HepG2 (cell line): ENCODE measurements around the gene PCSK1. TPM values are rescaled to one million over a fixed set of nuclear protein-coding genes. Genes with fewer than 3 reads are reported as not detected.

ENCODE experiments used
- ATAC-seq: fragments of 200-7000 bp; cut with Tn5 transposase; 3 replicates; pipeline ENCODE4 v1.9.1; 2020; ENCODE audit warnings: mild to moderate bottlenecking, moderate library complexity
- BruUV-seq: library from RNA; stranded (reverse); fragments of 400-500 nt; replicated peaks from 2 replicates; lab custom pipeline; 2021; lab: Mats Ljungman, UMichigan
- CTCF ChIA-PET: fragments of 300-600 bp; formaldehyde crosslinking; extraction: SDS; loops from one replicate; lab custom pipeline; 2021; ENCODE audit warnings: low total read pairs, inconsistent platforms, low intra/inter-chr PET ratio; lab: Yijun Ruan, JAX
- POLR2A ChIA-PET: fragments of 350-600 bp; sonication (Branson Sonifier 250); formaldehyde crosslinking; loops from one replicate; lab custom pipeline; 2020; ENCODE audit warnings: antibody characterized with exemption, inconsistent platforms; lab: Yijun Ruan, JAX
- DNase-seq: peaks from one replicate; pipeline ENCODE4 v3.0.0-alpha.2; 2015; ENCODE audit warnings: low spot score
- FAIRE-seq: peaks from 3 replicates; lab custom pipeline; 2011; peaks lifted over from hg19 to GRCh38; lab: Jason Lieb, UNC
- H2AFZ ChIP-seq: one replicate; pipeline ENCODE4 v1.6.1; 2011; ENCODE audit warnings: low read length, inconsistent platforms
- H3K27ac ChIP-seq: fragments of 300-600 bp; 3 replicates; pipeline ENCODE4 v1.8.0; 2011; ENCODE audit warnings: mixed run types, mild to moderate bottlenecking, mixed read lengths, low read length, inconsistent platforms; ENCODE audit not compliant: insufficient read depth; ENCODE audit errors: extremely low read length
- H3K27me3 ChIP-seq, 2 experiments: fragments of 200-600 bp in 1 of 2; 2 replicates in 1 of 2; 3 replicates in 1 of 2; pipeline versions ENCODE4 v1.6.0 to v1.8.0; 2011; ENCODE audit warnings: low read length in 2 of 2, mild to moderate bottlenecking in 2 of 2, moderate library complexity in 2 of 2, inconsistent platforms in 1 of 2; ENCODE audit not compliant: insufficient read depth in 2 of 2, control insufficient read depth in 1 of 2
- H3K36me3 ChIP-seq, 2 experiments: fragments of 200-600 bp in 1 of 2; replicated peaks in 1 of 2; 2 replicates in 1 of 2; 3 replicates in 1 of 2; pipeline versions ENCODE4 v1.5.1 to v1.8.0; 2011; ENCODE audit warnings: low read length in 2 of 2, inconsistent platforms in 1 of 2; ENCODE audit not compliant: insufficient read depth in 2 of 2, control insufficient read depth in 1 of 2
- H3K4me1 ChIP-seq: 2 replicates; pipeline ENCODE4 v1.5.1; 2012; ENCODE audit warnings: low read length, inconsistent platforms; ENCODE audit not compliant: insufficient read depth
- H3K4me2 ChIP-seq: 2 replicates; pipeline ENCODE4 v1.6.0; 2011; ENCODE audit warnings: low read depth, low read length, inconsistent platforms
- H3K4me3 ChIP-seq, 3 experiments: fragments of 200-600 bp in 1 of 3; sonication (generic), shearing (Covaris generic) in 1 of 3; replicated peaks in 1 of 3; 2 replicates each; pipeline ENCODE4 v1.5.1; 2011 to 2016; ENCODE audit warnings: low read length in 3 of 3, inconsistent platforms in 2 of 3, low read depth in 2 of 3, mild to moderate bottlenecking in 2 of 3, control low read depth in 1 of 3, mixed read lengths in 1 of 3; ENCODE audit not compliant: insufficient read depth in 1 of 3
- H3K79me2 ChIP-seq: one replicate; pipeline ENCODE4 v1.6.1; 2011; ENCODE audit warnings: low read length, inconsistent platforms; ENCODE audit not compliant: insufficient read depth
- H3K9ac ChIP-seq: 2 replicates; pipeline ENCODE4 v1.6.0; 2011; ENCODE audit warnings: mild to moderate bottlenecking, low read depth, low read length, inconsistent platforms; ENCODE audit not compliant: insufficient read depth
- H3K9me3 ChIP-seq: 2 replicates; pipeline ENCODE4 v1.5.1; 2012; ENCODE audit warnings: mild to moderate bottlenecking, low read length
- H4K20me1 ChIP-seq: 2 replicates; pipeline ENCODE4 v1.6.0; 2011; ENCODE audit warnings: inconsistent platforms, mild to moderate bottlenecking, low read length, moderate library complexity; ENCODE audit not compliant: insufficient read depth
- ARID2 ChIP-seq: sonication (generic); formaldehyde crosslinking; IDR thresholded peaks from 2 replicates; pipeline ENCODE4 v1.8.1; 2022; ENCODE audit warnings: mild to moderate bottlenecking, missing genetic modification reagents, borderline replicate concordance
- BHLHE40 ChIP-seq: IDR thresholded peaks from 2 replicates; pipeline ENCODE4 v1.6.1; 2011; ENCODE audit warnings: low read length, improper control_type of control experiment
- GTF3A ChIP-seq: sonication (generic); formaldehyde crosslinking; conservative IDR thresholded peaks from 2 replicates; pipeline ENCODE4 v1.4.0; 2020; ENCODE audit warnings: mild to moderate bottlenecking, missing genetic modification reagents
- ONECUT2 ChIP-seq: sonication (generic); formaldehyde crosslinking; IDR thresholded peaks from 2 replicates; pipeline ENCODE4 v1.4.0; 2020; ENCODE audit warnings: missing genetic modification reagents
- SYNCRIP ChIP-seq: fragments of 200-400 bp; formaldehyde crosslinking; IDR thresholded peaks from 2 replicates; pipeline ENCODE4 v1.6.1; 2018; ENCODE audit warnings: mild to moderate bottlenecking, low read depth, low read length; ENCODE audit not compliant: insufficient read depth
- U2AF1 ChIP-seq: fragments of 200-400 bp; formaldehyde crosslinking; optimal IDR thresholded peaks from 2 replicates; pipeline ENCODE3; 2017; ENCODE audit warnings: mild to moderate bottlenecking, low read depth, low read length
- ZBTB10 ChIP-seq: sonication (generic); formaldehyde crosslinking; IDR thresholded peaks from 2 replicates; pipeline ENCODE4 v1.4.0; 2020; ENCODE audit warnings: missing genetic modification reagents, borderline replicate concordance
- WGBS: methylation state at CpG from one replicate; pipeline ENCODE4 v1.1.6; 2017; ENCODE audit warnings: low lambda C conversion rate; 5-methylcytosine and 5-hydroxymethylcytosine counted together
- in situ Hi-C: cut with HindIII; loops from 2 replicates; pipeline ENCODE4 v1.10.0; 2017; ENCODE audit warnings: low pct_unique_long_range_greater_than_20kb; ENCODE audit not compliant: extremely low pct_ligation_motif_present
- intact Hi-C: fragments of 100-400 bp; cut with micrococcal nuclease; formaldehyde crosslinking; loops from one replicate; pipeline ENCODE4 v1.10.0; 2022; ENCODE audit not compliant: unreplicated experiment
- polyA plus RNA-seq, 8 experiments: library from polyadenylated mRNA; depleted of rRNA in 3 of 8; stranded (reverse) in 7 of 8; unstranded in 1 of 8; fragments of >200 nt; fragmentation: Illumina TruSeq in 4 of 8; extraction: Trizol in 4 of 8; gene quantifications; 2 replicates each; pipeline versions ENCODE4 v1.2.1 to v1.2.3, GENCODE V29; 2011 to 2016; ENCODE audit warnings: low read depth in 4 of 8, missing spikeins in 1 of 8, mixed read lengths in 1 of 8; ENCODE audit not compliant: insufficient read depth in 1 of 8
- total RNA-seq, 5 experiments: library from RNA; depleted of rRNA; stranded (reverse); fragments of >200 nt; fragmentation: Illumina TruSeq; extraction: Trizol; gene quantifications; 2 replicates each; pipeline ENCODE4 v1.2.3, GENCODE V29; 2016; ENCODE audit warnings: low read depth in 1 of 5

Gene PCSK1
- total and polyA plus RNA-seq, 2 of the 13 experiments (the other 11 are each of a cell fraction or from before 2014, with no cell fraction given): not detected

- TF ChIP-seq ARID2 (CRISPR knock-in tag) (no peak), ZBTB10 (no peak), BHLHE40 (no peak), GTF3A (CRISPR knock-in tag) (no peak)
Measured at GRCh38 chr5:96385538-96385937, 47.5 kb downstream of the PCSK1 start (continued).

GRCh38 chr5:96384353-96384752, 48.7 kb downstream of the PCSK1 start:
- CTCF ChIA-PET: no interaction called here
- Histone ChIP-seq H3K9me3 (no peaks in the 10 kb centered on the region), H3K4me1 (peaks cover 9% of the 10 kb centered on the region; the same call in 1 of the 2 replicates), H3K4me3 (no peak overlapping the region), H3K27me3 (no peaks in the 10 kb centered on the region), H3K4me2 (no peak overlapping the region), H4K20me1 (no peaks in the 10 kb centered on the region), H3K27ac (no peak overlapping the region), H3K79me2 (no peaks in the 10 kb centered on the region), H3K9ac (no peak overlapping the region), H2AFZ (no peak overlapping the region), H3K36me3 (no peaks in the 10 kb centered on the region)
- no peak for FAIRE-seq
- peak; percentile 5 for DNase-seq
- BruUV-seq: no TSS peak
- TF ChIP-seq ONECUT2 (CRISPR knock-in tag) (no peak), ARID2 (CRISPR knock-in tag) (no peak), SYNCRIP (no peak), U2AF1 (no peak)
- no peak for ATAC-seq
- intact Hi-C loops: no loop called here
- in situ Hi-C loops: no loop called here
- POLR2A ChIA-PET: no interaction called here
- WGBS: 48% methylated on average over 3 of the region's 3 CpGs
